Esophagus muscularis mucosa (tissue), 4 donors: ENCODE measurements around the gene ARHGEF10L. TPM values are rescaled to one million over a fixed set of nuclear protein-coding genes. Genes with fewer than 3 reads are reported as not detected.

Source experiments
- DNase-seq: peaks from one replicate; pipeline ENCODE4 v3.0.0-alpha.2; 2017; ENCODE audit errors: extremely low spot score
- H3K27ac ChIP-seq, 4 donors: fragments of 200-600 bp; sonication (generic); replicated peaks in 1 of 4; 1 replicate in 3 of 4; 2 replicates in 1 of 4; pipeline ENCODE4 v1.5.1; 2016 to 2019; ENCODE audit warnings: mild to moderate bottlenecking in 1 of 4
- H3K27me3 ChIP-seq, 4 donors: fragments of 200-600 bp; sonication (generic); one replicate each; pipeline versions ENCODE4 v1.5.1 to v1.6.0; 2016 to 2019
- H3K36me3 ChIP-seq, 4 donors: fragments of 200-600 bp; sonication (generic); one replicate each; pipeline ENCODE4 v1.5.1; 2016 to 2019
- H3K4me1 ChIP-seq, 4 donors: fragments of 200-600 bp; sonication (generic); one replicate each; pipeline ENCODE4 v1.5.1; 2016 to 2019
- H3K4me3 ChIP-seq, 4 donors: fragments of 200-600 bp; sonication (generic); 1 replicate in 2 of 4; 2 replicates in 2 of 4; pipeline ENCODE4 v1.5.1; 2016 to 2019; ENCODE audit warnings: mild to moderate bottlenecking in 4 of 4, moderate library complexity in 1 of 4
- H3K9me3 ChIP-seq, 4 donors: fragments of 200-600 bp; sonication (generic); 1 replicate in 3 of 4; 2 replicates in 1 of 4; pipeline ENCODE4 v1.5.1; 2016 to 2019
- EP300 ChIP-seq: sonication (generic); formaldehyde crosslinking; IDR thresholded peaks from one replicate; pipeline ENCODE4 v1.6.1; 2017; ENCODE audit warnings: antibody characterized with exemption
- POLR2A ChIP-seq: fragments of 450-650 bp; IDR thresholded peaks from one replicate; pipeline ENCODE4 v1.6.1; 2017; ENCODE audit warnings: antibody characterized with exemption, moderate library complexity, mild to moderate bottlenecking, low read depth
- POLR2AphosphoS5 ChIP-seq, 2 donors: sonication (generic); formaldehyde crosslinking; IDR thresholded peaks; one replicate each; pipeline ENCODE4 v1.6.1; 2017; ENCODE audit warnings: antibody characterized with exemption in 2 of 2
- WGBS: methylation state at CpG from one replicate; pipeline ENCODE4 v1.1.5; 2018; 5-methylcytosine and 5-hydroxymethylcytosine counted together
- intact Hi-C: fragments of 100-400 bp; cut with DNase I; formaldehyde crosslinking; loops from one replicate; pipeline ENCODE4 v1.15.1; 2023
- total RNA-seq, 4 donors: library from RNA; depleted of rRNA; stranded (reverse); fragments of >200 nt; gene quantifications; one replicate each; pipeline versions ENCODE4 v1.1.0 to v1.2.1, GENCODE V29; 2016
- TF ChIP-seq, protein P1 (sequence below), 3 experiments: fragments of 200-600 bp in 2 of 3; fragments of 450-650 bp in 1 of 3; sonication (generic) in 2 of 3; IDR thresholded peaks; one replicate each; pipeline ENCODE4 v1.5.1; 2017 to 2019; ENCODE audit warnings: antibody characterized with exemption in 3 of 3, mild to moderate bottlenecking in 2 of 3, moderate library complexity in 1 of 3

Gene ARHGEF10L
- total RNA-seq, 4 donors from 2014 or later: 46.6 to 93.0 (median 66.9) TPM

DNA sequence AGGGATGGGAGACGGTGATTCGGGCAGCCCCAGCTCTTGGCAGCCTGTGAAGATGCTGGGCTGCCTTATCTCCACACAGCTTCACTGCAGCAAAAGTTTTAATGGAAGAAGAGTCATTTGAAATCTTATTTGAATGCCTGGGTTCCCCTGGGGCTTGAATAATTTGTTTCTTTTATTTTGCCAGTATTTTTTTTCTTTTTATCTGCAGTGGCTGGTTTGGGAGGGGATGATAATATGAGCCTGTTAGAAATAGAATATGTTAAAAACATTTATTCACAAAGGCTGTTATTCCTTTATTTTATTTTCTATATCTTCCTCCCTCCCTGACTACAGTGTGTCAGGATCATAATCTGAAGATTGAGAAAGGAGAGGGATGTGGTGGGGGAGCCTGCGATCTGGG, 103.4 kb downstream of the ARHGEF10L start:
- no peaks in the 10 kb centered on the region for H3K9me3 ChIP-seq
- H3K4me1 ChIP-seq: peaks cover 0 to 9% (median 3%) of the 10 kb centered on the region in 4 donors
- no peak overlapping the region for H3K4me3 ChIP-seq
- no peak for DNase-seq
- intact Hi-C loops: no loop called here
- no peaks in the 10 kb centered on the region for H3K27me3 ChIP-seq
- H3K27ac ChIP-seq: no peak overlapping the region
- TF ChIP-seq, protein P1, sequence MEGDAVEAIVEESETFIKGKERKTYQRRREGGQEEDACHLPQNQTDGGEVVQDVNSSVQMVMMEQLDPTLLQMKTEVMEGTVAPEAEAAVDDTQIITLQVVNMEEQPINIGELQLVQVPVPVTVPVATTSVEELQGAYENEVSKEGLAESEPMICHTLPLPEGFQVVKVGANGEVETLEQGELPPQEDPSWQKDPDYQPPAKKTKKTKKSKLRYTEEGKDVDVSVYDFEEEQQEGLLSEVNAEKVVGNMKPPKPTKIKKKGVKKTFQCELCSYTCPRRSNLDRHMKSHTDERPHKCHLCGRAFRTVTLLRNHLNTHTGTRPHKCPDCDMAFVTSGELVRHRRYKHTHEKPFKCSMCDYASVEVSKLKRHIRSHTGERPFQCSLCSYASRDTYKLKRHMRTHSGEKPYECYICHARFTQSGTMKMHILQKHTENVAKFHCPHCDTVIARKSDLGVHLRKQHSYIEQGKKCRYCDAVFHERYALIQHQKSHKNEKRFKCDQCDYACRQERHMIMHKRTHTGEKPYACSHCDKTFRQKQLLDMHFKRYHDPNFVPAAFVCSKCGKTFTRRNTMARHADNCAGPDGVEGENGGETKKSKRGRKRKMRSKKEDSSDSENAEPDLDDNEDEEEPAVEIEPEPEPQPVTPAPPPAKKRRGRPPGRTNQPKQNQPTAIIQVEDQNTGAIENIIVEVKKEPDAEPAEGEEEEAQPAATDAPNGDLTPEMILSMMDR (IDR thresholded peaks at IDR 0.05): no peak
- TF ChIP-seq POLR2A: no peak
- no peak for TF ChIP-seq EP300
- no peak for TF ChIP-seq POLR2AphosphoS5 (IDR thresholded peaks at IDR 0.05)
- peaks cover 24 to 100% (median 67%) of the 10 kb centered on the region in 4 donors for H3K36me3 ChIP-seq
- whole genome bisulfite sequencing: 72% methylated on average over 3 of the region's 3 CpGs

DNA sequence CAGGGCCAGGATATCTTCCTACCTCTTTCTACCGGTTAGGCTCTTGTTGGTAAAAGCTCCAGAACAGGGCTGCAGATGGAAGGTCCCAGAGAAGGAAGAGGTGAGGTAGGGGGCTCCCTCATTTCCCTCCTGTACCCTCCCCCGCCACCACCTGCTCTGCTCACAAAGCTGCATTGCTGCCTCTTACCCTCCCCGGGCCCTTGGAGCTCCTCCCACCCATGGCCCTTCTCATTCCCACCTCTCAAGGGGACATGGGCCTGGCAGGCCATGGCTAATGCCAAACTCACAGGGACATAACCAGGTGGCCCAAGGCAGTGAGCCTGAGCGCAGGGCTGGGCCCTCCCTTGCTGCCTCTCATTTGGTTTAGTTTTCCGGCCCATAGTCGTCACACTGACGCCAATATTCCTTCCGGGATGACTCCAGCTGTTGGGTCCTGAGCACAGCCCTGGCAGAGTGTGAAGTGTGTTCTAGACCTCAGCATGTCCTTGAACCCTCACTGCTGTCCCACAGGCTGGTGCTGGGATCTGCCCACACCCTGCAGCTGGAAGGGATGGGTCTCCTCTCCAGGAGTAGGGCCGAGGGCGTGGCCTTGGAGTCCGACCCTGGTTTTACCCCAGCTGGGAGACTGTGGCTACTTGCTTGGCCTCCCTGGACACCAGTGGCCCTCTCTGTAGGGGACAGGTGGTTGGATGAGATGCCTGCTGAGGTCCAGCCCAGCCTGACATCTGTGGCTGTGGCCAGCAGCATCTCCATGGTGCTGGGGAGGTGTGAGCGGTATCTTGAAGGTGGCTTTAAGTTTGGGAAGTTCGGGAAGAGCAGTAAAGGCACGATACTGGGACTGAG, 104.6 kb downstream of the ARHGEF10L start:
- Histone ChIP-seq H3K36me3 (peaks cover 12 to 100% (median 65%) of the 10 kb centered on the region in 4 donors), H3K4me3 (no peak overlapping the region), H3K27me3 (no peaks in the 10 kb centered on the region), H3K9me3 (no peaks in the 10 kb centered on the region), H3K4me1 (peaks cover 0 to 18% (median 13%) of the 10 kb centered on the region in 4 donors), H3K27ac (no peak overlapping the region)
- no peak for DNase-seq
- whole genome bisulfite sequencing: 81% methylated on average over 11 of the region's 14 CpGs
- TF ChIP-seq POLR2A (no peak), POLR2AphosphoS5 (IDR thresholded peaks at IDR 0.05) (no peak), EP300 (no peak)
- TF ChIP-seq, protein P1 (IDR thresholded peaks at IDR 0.05): no peak
- intact Hi-C loops: no loop called here

DNA sequence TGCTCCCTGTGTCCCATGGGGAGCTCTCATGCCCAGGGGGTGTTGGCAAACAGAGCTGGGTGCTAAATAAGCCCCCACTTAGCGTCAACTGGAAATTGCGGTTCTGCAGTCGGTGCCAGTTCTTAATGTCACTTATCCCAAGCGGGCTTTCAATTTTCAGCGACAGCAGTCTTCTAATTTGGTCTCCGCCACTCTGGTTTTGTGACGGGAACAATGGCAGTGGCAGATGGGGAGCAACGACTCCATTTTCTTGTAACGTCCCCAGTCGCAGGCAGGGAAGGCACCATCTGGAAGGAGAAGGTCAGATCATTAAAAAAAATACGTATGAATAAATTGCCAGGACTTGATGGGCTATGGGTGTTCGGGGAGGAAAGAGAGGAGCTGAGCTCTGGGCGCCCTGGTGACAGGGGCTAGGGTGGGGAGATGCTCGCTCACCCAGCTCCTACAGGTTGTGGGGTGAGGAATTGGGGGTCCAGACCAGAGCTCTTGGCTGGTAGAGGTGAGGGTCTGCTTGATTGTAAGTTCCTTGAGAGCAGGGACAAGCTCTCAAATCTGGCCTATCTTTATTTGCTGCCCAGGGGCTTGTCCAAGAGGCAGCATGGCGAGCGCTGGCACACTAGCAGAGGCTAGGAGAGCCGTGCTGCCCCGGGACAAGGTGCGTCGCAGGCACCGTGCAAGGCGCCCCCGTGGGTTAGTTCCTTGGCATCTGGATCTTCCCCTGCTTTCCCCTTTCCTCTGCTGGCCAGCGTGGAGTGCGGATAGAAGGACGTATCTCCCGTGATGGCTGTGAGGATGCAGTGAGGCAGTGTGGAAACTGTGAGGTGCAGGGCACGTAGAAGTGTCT, 105.8 kb downstream of the ARHGEF10L start:
- TF ChIP-seq, protein P1 (IDR thresholded peaks at IDR 0.05): no peak
- no peak for TF ChIP-seq POLR2AphosphoS5 (IDR thresholded peaks at IDR 0.05)
- Histone ChIP-seq H3K4me1 (peaks cover 0 to 14% (median 12%) of the 10 kb centered on the region in 4 donors), H3K9me3 (no peaks in the 10 kb centered on the region), H3K4me3 (no peak overlapping the region), H3K36me3 (peaks cover under 1 to 100% (median 62%) of the 10 kb centered on the region in 4 donors), H3K27ac (no peak overlapping the region), H3K27me3 (no peaks in the 10 kb centered on the region)
- WGBS: 93% methylated on average over 18 of the region's 28 CpGs
- intact Hi-C loops: no loop called here
- DNase-seq: no peak

DNA sequence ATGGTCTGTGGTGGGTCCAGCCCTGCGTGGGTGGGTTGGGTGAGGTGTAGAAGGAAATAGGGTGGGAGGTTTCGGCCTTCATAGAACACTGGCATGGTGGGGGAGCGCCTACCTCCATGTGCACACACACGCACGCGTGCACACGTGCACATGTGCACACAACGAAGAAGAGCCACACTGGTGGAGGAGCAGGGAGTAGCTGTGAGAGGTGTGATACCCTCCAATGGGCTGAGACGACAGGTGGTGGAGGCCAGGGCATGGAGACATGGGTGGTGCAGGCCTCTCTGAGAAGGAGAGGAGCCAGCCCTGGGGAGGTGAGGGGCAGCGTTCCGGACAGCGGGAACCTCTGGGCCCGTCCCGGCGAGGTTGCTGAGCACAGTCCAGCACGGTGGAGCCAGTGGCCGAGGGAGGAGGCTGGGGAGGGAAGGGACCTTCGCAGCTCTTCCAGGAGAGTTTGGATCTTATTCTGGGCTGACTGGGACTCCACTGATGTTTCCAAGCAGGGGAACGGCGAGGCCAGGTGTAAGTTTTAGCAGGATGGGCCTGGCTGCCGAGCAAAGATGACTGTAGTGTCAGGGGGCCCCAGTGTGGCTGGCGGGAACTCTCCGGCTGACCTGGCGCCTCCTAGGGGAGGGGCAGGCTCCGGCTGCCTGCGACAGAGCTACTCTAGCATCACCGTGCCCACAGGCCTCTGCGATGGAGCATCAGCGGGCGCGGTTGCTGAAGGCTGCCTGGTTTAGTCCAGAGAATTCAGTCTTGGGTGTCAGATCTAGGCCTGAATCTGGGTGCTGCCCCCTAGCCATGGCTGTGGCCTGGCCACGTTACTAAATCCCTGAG, 107.2 kb downstream of the ARHGEF10L start:
- 88% methylated on average over 30 of the region's 32 CpGs for WGBS

More for the DNA sequence above, 107.2 kb downstream of the ARHGEF10L start:
- DNase-seq: no peak
- intact Hi-C loops: no loop called here
- Histone ChIP-seq H3K4me1 (peaks cover 0 to 14% (median 12%) of the 10 kb centered on the region in 4 donors), H3K9me3 (no peaks in the 10 kb centered on the region), H3K27ac (no peak overlapping the region), H3K4me3 (no peak overlapping the region), H3K36me3 (peaks cover 6 to 96% (median 59%) of the 10 kb centered on the region in 4 donors), H3K27me3 (no peaks in the 10 kb centered on the region)
- TF ChIP-seq, protein P1 (IDR thresholded peaks at IDR 0.05): no peak
- no peak for TF ChIP-seq POLR2AphosphoS5 (IDR thresholded peaks at IDR 0.05)
- TF ChIP-seq EP300: no peak
- TF ChIP-seq POLR2A: no peak
